NOMO-1 (cell line): ENCODE data around the gene FTO.

Experiments used
- DNase-seq, 2 experiments: peaks; one replicate each; lab custom pipeline; 2025; ENCODE audit not compliant: unreplicated experiment in 2 of 2; lab: John Stamatoyannopoulos, UW

Gene FTO

DNA sequence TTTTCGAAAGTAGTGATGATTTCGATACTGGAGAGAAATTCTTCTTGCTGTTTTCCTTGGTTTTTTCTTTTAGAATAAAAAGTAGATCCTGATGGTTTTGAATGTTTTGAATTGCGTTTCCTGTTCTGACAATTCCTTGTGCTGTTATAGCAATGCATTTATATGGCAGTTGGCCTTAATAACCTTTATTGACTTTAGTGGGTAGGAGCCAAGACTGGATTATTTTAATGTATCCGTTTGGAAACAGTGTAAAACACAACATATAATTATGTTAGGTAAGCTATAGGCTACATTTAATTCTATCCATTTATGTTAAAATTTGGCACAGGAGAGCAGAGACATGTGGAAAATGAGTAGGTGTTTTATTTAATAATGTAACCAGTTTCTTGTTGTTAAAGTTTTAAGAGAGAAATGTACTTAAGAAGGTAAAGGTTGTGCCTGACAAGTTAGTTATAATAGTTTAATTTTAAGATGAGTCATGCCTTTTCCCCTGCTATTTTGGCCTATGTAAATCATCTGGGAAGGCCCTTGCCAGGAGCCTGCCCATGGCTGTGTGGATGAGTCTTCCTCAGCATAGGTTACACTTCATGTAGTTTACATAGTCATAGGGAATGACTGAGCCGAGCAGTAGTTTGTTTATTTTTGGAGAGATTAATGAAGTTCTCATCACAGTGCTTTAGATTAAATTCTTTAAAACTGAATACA, 189.9 kb downstream of the FTO start:
- DNase-seq, result no peak

- no peak for DNase-seq
These were observed 190.7 kb downstream of the FTO start for GRCh38 chr16:53894686-53895085.

- DNase-seq, result no peak
These were observed 191.5 kb downstream of the FTO start for GRCh38 chr16:53895433-53895832.

DNA sequence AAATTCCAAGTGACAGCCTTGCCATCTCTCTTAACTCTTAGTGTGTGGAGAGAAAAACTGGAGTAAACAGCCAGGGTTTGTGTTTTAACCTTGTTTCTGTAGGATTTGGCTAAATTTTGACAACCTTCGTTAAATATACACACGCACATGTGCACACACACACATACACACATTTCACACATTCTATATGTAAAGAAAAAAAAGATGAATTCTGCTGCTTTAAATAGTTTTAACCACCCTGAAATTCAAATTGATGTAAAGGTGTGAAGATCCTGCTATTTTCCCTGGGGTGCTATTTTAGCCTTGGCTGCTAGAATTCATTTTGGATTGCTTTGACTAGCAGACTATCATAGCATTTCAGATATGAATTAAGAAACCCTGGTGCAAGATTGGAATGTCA, 191.9 kb downstream of the FTO start:
- DNase-seq, result no peak

GRCh38 chr16:53896722-53897121, 192.8 kb downstream of the FTO start:
- no peak for DNase-seq

GRCh38 chr16:53898993-53899392, 195.0 kb downstream of the FTO start:
- DNase-seq, result no peak

DNA sequence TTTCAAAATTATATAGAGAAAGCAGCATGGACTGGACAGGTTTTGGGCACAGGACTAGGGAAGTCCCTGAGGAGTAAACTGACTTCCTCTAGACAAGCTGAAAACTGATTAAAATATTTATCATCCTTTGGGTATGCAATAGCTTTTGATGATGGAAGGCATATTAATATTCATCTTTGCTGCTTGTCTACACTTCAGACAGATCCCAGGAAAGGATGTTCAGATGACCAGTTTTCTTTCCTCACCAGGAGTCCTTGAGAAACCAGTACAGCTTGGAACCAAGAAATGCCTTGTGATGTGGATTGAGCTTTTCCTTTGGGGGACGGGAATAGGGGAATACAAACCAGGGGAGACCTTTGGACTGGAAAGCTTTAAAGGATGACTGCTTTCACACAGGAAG, 195.5 kb downstream of the FTO start:
- no peak for DNase-seq

DNA sequence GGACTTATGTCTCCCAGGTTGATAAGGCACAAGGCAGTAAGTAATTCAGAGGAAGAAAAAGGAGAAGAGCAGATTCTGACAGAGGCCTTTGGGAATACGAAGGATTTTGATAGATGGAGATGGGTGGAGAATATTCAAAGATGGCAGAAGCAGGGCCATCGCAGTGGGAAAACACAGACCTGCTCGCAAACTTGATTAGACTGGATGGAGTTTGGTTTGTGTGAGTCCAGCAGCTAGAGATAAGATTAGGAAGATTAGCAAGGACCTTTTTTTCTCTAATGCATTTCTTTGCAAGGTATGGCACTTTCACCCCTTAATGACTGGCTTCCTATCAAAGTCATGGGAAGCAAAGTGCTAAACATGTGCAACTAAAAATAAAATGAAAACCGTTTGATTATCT, 196.7 kb downstream of the FTO start:
- no peak for DNase-seq

DNA sequence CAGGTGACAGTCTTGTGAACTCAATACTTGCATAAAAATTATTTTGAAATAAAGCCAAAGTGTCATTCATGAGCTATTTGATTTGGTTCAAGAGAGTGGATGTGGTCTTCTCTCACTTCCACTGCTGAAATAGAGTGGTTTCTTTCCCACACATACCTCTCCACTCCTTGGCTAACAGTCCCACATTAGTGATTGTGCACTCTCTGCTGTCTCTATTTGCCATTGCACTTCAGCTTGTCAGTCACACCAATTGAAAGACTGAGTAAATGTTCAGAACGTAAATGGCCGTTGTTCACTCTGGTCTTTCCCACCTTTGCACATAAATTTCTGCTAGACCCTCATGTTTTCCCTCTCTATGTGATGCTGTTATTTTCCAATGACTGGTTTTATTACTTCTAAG, 197.5 kb downstream of the FTO start:
- DNase-seq, result no peak

DNA sequence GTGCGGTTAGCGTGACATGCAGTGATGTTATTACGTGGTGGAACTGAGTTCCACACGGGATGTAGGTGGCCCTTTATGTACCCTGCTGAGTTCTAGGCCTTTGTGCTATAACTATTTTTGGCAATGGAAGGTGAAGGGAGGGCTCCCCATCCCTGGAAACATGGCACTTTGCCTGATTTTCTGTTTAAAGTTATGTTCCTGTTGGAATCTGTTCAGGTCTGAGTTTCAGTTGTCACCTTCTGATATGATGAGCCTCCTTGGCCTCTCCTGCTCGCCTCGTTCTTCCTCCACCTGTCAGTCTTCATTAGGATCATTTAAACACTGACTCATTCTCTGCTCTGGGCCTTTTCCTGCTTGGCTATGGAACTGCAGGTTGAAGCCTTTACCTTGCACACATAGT, 200.6 kb downstream of the FTO start:
- DNase-seq, result no peak

DNA sequence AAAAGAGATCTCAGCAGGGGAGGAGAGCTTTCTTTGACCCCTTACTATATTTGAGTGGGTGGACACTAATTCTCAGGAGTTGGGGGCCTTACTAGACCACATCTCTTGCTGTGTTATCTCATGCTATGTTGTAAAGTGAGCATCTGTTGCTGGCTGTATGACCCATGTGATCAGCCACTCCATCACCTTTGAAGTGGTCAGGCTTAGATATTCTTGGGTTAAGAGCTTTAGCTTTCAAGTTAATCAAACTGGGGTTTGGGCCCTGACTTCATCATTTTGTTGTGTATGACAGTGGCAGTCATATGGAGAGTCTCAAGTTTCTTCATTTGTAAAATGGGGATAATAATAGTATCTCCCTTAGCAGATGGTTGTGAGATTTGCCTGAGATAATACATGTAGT, 201.1 kb downstream of the FTO start:
- DNase-seq, result no peak

DNA sequence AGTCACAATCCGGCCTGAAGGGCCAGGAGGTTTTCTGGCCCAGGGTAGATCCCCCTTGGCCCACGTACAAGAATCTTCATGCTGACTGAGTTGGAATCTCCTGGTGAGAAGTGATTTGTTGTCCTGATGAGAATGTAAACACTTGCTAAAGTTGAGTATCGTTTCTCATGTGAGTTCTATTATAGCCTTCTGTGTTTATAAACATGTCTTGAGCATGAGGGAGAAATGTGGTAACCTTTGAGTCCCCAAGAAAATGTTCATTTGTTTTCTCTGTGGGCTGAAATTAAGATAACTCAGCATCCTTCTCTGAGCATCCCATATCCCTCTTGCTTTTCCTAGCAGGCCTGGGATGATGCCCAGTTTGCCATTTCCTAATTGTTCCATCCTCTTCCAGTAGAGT, 204.8 kb downstream of the FTO start:
- DNase-seq, result no peak

- DNase-seq, result no peak
These were observed 207.0 kb downstream of the FTO start for GRCh38 chr16:53910990-53911389.

DNA sequence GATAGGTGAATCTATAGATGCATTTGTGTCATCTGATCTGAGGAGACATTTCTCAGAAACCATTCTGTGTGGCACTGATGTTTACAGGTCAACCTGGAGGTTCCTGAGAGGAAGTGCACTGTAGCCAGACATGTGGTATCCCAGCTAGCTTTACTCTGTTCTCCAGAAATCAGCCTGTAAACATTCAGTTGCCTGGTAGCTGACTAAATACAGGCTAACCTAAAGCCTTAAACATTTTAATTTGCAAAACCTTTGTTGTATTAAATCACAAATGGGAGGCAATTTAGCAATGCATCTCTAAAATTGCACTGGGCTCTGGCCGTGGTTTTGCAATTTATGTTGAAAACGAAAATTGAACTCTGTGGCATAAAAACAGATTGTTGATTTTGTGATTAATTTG, 207.6 kb downstream of the FTO start:
- peak in 1 of 2 experiments; percentile 52 for DNase-seq

DNA sequence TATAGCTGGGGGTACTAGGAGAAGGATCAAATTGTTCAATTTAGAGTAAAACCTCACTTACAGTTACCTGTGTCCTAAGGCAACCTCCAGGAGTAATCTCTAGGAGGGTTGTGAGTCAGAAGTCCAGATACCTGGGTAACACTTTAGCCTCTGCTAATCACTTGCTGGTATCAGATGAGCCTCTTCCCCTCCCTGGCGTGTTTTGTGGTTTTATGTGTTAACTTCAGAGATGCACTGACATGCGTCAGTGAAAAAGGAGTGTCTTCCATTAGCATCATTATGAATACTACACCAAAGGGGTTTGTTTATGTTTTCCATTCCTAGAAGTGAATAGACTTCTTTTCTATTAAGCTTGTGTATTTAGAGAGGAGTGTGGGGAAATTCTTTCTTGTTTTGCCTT, 208.2 kb downstream of the FTO start:
- DNase-seq, result peak in 1 of 2 experiments; percentile 21

GRCh38 chr16:53913099-53913870, 209.3 kb downstream of the FTO start:
- DNase-seq, result peak in 1 of 2 experiments; percentile 12

GRCh38 chr16:53913920-53914319, 210.0 kb downstream of the FTO start:
- peak in 1 of 2 experiments; percentile 15 for DNase-seq

GRCh38 chr16:53914736-53915135, 210.8 kb downstream of the FTO start:
- DNase-seq, result no peak

GRCh38 chr16:53915452-53916160, 211.7 kb downstream of the FTO start:
- no peak for DNase-seq

GRCh38 chr16:53920988-53921387, 217.0 kb downstream of the FTO start:
- DNase-seq, result no peak

GRCh38 chr16:53922067-53922806, 218.3 kb downstream of the FTO start:
- no peak for DNase-seq
